Ovary (tissue), 3 donors: ENCODE measurements around the gene IFT80.

Experiments
- CTCF ChIP-seq, 3 donors: fragments of 450-650 bp in 2 of 3; fragments of 200-600 bp in 1 of 3; IDR thresholded peaks; one replicate each; pipeline versions ENCODE4 v1.5.1 to v1.8.0; 2016 to 2022; ENCODE audit warnings: antibody characterized with exemption in 3 of 3, mild to moderate bottlenecking in 1 of 3
- EP300 ChIP-seq: sonication (generic); formaldehyde crosslinking; IDR thresholded peaks from one replicate; pipeline ENCODE4 v1.6.1; 2017; ENCODE audit warnings: antibody characterized with exemption
- POLR2A ChIP-seq: fragments of 450-650 bp; IDR thresholded peaks from one replicate; pipeline ENCODE4 v1.6.1; 2017; ENCODE audit warnings: antibody characterized with exemption, mild to moderate bottlenecking, moderate library complexity
- donor health status: DM: no; HTN: no; CAD: no.

GRCh38 chr3:160260587-160261270 lies 138.3 kb downstream of the IFT80 start:
- TF ChIP-seq POLR2A (no peak), CTCF (IDR thresholded peaks at IDR 0.05) (no peak), EP300 (no peak)
